Gastrocnemius medialis (tissue), 4 donors: Measurements from ENCODE around the gene ZNF800.

Experiments used
- CTCF ChIP-seq, 5 experiments: fragments of 450-650 bp in 3 of 5; fragments of 200-600 bp in 2 of 5; sonication (generic) in 2 of 5; IDR thresholded peaks in 4 of 5; conservative IDR thresholded peaks in 1 of 5; 1 replicate in 4 of 5; 2 replicates in 1 of 5; pipeline ENCODE4 v1.5.1; 2016 to 2019; ENCODE audit warnings: antibody characterized with exemption in 5 of 5, mild to moderate bottlenecking in 3 of 5, moderate library complexity in 3 of 5
- POLR2A ChIP-seq, 2 donors: fragments of 450-650 bp; IDR thresholded peaks; one replicate each; pipeline ENCODE4 v1.6.1; 2017; ENCODE audit warnings: antibody characterized with exemption in 2 of 2, mild to moderate bottlenecking in 2 of 2, moderate library complexity in 2 of 2

DNA sequence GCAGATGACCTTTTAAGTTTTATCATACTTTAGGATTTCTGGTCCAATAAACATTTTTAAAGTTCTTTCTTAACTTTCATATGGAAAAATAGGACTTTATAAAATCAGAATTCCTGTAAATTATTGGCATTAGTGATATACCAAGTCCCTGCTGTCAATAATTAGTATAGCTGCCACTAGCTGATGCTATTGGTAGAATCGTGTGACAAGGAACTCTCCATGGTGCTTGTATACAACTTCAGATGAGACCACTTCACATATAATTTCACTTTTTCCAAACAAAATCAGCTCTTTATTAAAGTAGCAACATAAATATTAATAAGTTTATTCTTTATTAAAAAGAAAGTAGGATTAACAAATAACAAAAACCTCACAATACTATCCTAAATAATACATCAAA, 49.9 kb downstream of the ZNF800 start:
- no peak for TF ChIP-seq POLR2A (IDR thresholded peaks at IDR 0.05)
- TF ChIP-seq CTCF (IDR thresholded peaks at IDR 0.05 in 4 of 5, conservative IDR thresholded peaks at IDR 0.05 in 1 of 5): no peak
